ENCODE results near the gene SHROOM4. TPM values are rescaled to one million over a fixed set of nuclear protein-coding genes. Genes with fewer than 3 reads are reported as not detected.

The SHROOM4 gene
- total RNA-seq, 1 donor from 2014 or later: 35.8 TPM

GRCh38 chrX:50770702-50771101, 43.3 kb downstream of the SHROOM4 start:
- H3K27me3 Mint-ChIP-seq (ENCODE audit: unreplicated experiment): no peaks in the 10 kb centered on the region
- no peaks in the 10 kb centered on the region for H3K36me3 Mint-ChIP-seq (ENCODE audit: low read depth, unreplicated experiment)
- H3K4me1 Mint-ChIP-seq (ENCODE audit: unreplicated experiment): peaks cover 9% of the 10 kb centered on the region
- H3K27ac Mint-ChIP-seq (ENCODE audit: unreplicated experiment): no peak overlapping the region
- DNase-seq (ENCODE audit: low spot score): no peak
- H3K9me3 Mint-ChIP-seq (ENCODE audit: unreplicated experiment): no peaks in the 10 kb centered on the region
- no peak overlapping the region for H3K4me3 Mint-ChIP-seq (ENCODE audit: unreplicated experiment)
- TF ChIP-seq CTCF (IDR thresholded peaks at IDR 0.05; ENCODE audit: unreplicated experiment): no peak

GRCh38 chrX:50769389-50770063, 44.5 kb downstream of the SHROOM4 start:
- DNase-seq (ENCODE audit: low spot score): no peak
- Mint-ChIP-seq H3K9me3 (ENCODE audit: unreplicated experiment) (no peaks in the 10 kb centered on the region), H3K4me3 (ENCODE audit: unreplicated experiment) (no peak overlapping the region), H3K4me1 (ENCODE audit: unreplicated experiment) (peaks cover 9% of the 10 kb centered on the region), H3K36me3 (ENCODE audit: low read depth, unreplicated experiment) (no peaks in the 10 kb centered on the region), H3K27me3 (ENCODE audit: unreplicated experiment) (no peaks in the 10 kb centered on the region), H3K27ac (ENCODE audit: unreplicated experiment) (no peak overlapping the region)
- TF ChIP-seq CTCF (IDR thresholded peaks at IDR 0.05; ENCODE audit: unreplicated experiment): no peak

GRCh38 chrX:50768801-50769200, 45.2 kb downstream of the SHROOM4 start:
- H3K27me3 Mint-ChIP-seq (ENCODE audit: unreplicated experiment): no peaks in the 10 kb centered on the region
- no peaks in the 10 kb centered on the region for H3K9me3 Mint-ChIP-seq (ENCODE audit: unreplicated experiment)
- H3K4me3 Mint-ChIP-seq (ENCODE audit: unreplicated experiment): no peak overlapping the region
- no peak for DNase-seq (ENCODE audit: low spot score)
- H3K4me1 Mint-ChIP-seq (ENCODE audit: unreplicated experiment): peaks cover 9% of the 10 kb centered on the region
- no peak overlapping the region for H3K27ac Mint-ChIP-seq (ENCODE audit: unreplicated experiment)
- TF ChIP-seq CTCF (IDR thresholded peaks at IDR 0.05; ENCODE audit: unreplicated experiment): no peak
- peaks cover 2% of the 10 kb centered on the region for H3K36me3 Mint-ChIP-seq (ENCODE audit: low read depth, unreplicated experiment)

- no peaks in the 10 kb centered on the region for H3K27me3 Mint-ChIP-seq (ENCODE audit: unreplicated experiment)
- H3K27ac Mint-ChIP-seq (ENCODE audit: unreplicated experiment): no peak overlapping the region
These were observed 48.0 kb downstream of the SHROOM4 start for GRCh38 chrX:50765986-50766385.

More at GRCh38 chrX:50765986-50766385, 48.0 kb downstream of the SHROOM4 start:
- H3K4me1 Mint-ChIP-seq (ENCODE audit: unreplicated experiment): peaks cover 9% of the 10 kb centered on the region
- no peak for DNase-seq (ENCODE audit: low spot score)
- peaks cover 4% of the 10 kb centered on the region for H3K36me3 Mint-ChIP-seq (ENCODE audit: low read depth, unreplicated experiment)
- no peaks in the 10 kb centered on the region for H3K9me3 Mint-ChIP-seq (ENCODE audit: unreplicated experiment)
- TF ChIP-seq CTCF (IDR thresholded peaks at IDR 0.05; ENCODE audit: unreplicated experiment): no peak
- no peak overlapping the region for H3K4me3 Mint-ChIP-seq (ENCODE audit: unreplicated experiment)
